Measurements from ENCODE around the gene NEO1.

NEO1 gene

GRCh38 chr15:73009066-73010056, 42.9 kb upstream of the NEO1 start:
- DNase-seq (ENCODE audit: extremely low read depth, low read depth) = no peak
- TF ChIP-seq CTCF (IDR thresholded peaks at IDR 0.05; ENCODE audit: low read depth, low read length, missing control alignments) = no peak
- H3K4me3 ChIP-seq (replicated peaks; ENCODE audit: low read depth, low read length) = no peak overlapping the region

GRCh38 chr15:73010154-73011152, 41.8 kb upstream of the NEO1 start:
- DNase-seq (ENCODE audit: extremely low read depth, low read depth) = no peak
- TF ChIP-seq CTCF (IDR thresholded peaks at IDR 0.05; ENCODE audit: low read depth, low read length, missing control alignments) = no peak

GRCh38 chr15:73014904-73015303, 37.4 kb upstream of the NEO1 start:
- DNase-seq (ENCODE audit: extremely low read depth, low read depth) = no peak
- no peak overlapping the region for H3K4me3 ChIP-seq (replicated peaks; ENCODE audit: low read depth, low read length)
- no peak for TF ChIP-seq CTCF (IDR thresholded peaks at IDR 0.05; ENCODE audit: low read depth, low read length, missing control alignments)

More at GRCh38 chr15:73010154-73011152, 41.8 kb upstream of the NEO1 start:
- no peak overlapping the region for H3K4me3 ChIP-seq (replicated peaks; ENCODE audit: low read depth, low read length)

GRCh38 chr15:73015493-73015892, 36.8 kb upstream of the NEO1 start:
- no peak overlapping the region for H3K4me3 ChIP-seq (replicated peaks; ENCODE audit: low read depth, low read length)
- no peak for TF ChIP-seq CTCF (IDR thresholded peaks at IDR 0.05; ENCODE audit: low read depth, low read length, missing control alignments)
- no peak for DNase-seq (ENCODE audit: extremely low read depth, low read depth)

- no peak for DNase-seq (ENCODE audit: extremely low read depth, low read depth)
- no peak for TF ChIP-seq CTCF (IDR thresholded peaks at IDR 0.05; ENCODE audit: low read depth, low read length, missing control alignments)
- no peak overlapping the region for H3K4me3 ChIP-seq (replicated peaks; ENCODE audit: low read depth, low read length)
These were observed 34.3 kb upstream of the NEO1 start for GRCh38 chr15:73017987-73018386.

- H3K4me3 ChIP-seq (replicated peaks; ENCODE audit: low read depth, low read length) = no peak overlapping the region
- no peak for DNase-seq (ENCODE audit: extremely low read depth, low read depth)
- TF ChIP-seq CTCF (IDR thresholded peaks at IDR 0.05; ENCODE audit: low read depth, low read length, missing control alignments) = no peak
These were observed 33.1 kb upstream of the NEO1 start for GRCh38 chr15:73019154-73019553.

Measured in HFF-Myc (cell line).